ENCODE results near the gene NBAS.

DNA sequence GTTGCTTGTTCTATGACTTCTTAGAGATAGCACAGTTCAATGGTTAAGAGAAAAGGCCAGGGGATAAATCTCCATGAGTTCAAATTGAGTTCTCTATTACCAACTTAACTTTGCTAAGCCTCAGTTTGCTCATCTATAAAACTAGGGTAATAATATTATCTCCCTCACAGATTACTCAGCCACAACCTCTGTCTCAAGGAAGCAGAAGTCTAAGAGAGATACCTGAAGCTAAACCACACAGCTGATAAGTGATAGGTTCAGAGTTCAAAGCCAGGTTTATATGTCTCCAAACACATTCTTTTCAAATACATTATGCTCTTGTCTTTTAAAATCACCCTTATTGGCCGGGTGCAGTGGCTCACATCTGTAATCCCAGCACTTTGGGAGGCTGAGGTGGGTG is 287.7 kb downstream of the NBAS start:
- no peak for TF ChIP-seq TAF1 (IDR thresholded peaks at IDR 0.05; ENCODE audit: borderline replicate concordance, low read depth, low read length)
- TF ChIP-seq POLR2AphosphoS5 (IDR thresholded peaks at IDR 0.05; ENCODE audit: low read depth, low read length) = no peak

Measured in GM12892 (cell line).